AG09319 (cell line): ENCODE data around the gene GPR137B.
A peak's percentile ranks its signal among the peaks of the same experiment; 100 is the strongest.

Experiments used
- DNase-seq: peaks from one replicate; pipeline ENCODE4 v3.0.0-alpha.2; 2010; ENCODE audit warnings: low read depth; ENCODE audit errors: extremely low read depth
- TF ChIP-seq, protein P1 (sequence below): IDR thresholded peaks from 2 replicates; pipeline ENCODE4 v1.5.1; 2011; ENCODE audit warnings: low read depth, mild to moderate bottlenecking, inconsistent platforms, low read length, moderate library complexity

GPR137B gene

DNA sequence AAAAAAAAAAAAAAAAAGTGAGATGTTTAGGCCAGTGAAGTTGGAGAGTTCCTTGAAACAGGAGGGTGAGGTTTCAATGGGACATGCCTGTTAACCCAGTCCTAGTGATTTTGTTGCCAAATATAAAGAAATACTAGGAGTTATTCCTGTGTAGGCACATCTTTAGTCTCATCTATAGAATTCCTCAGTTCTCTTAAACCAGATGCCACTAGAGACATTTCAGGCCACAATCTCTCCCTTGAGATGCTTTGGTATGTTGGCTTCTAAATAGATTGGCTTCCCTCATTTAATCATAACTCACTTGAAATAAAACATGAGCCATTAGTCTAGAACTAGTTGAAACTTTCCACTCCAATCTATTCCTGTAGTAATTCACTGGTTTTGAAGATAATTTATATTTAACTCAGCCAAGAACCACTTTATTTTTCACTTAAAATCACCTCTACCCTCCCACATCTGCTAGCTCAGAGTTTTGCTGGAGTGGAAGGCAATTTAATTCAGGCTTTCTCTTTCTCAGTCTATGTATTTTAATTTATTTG lies 29.8 kb downstream of the GPR137B start:
- TF ChIP-seq, protein P1, sequence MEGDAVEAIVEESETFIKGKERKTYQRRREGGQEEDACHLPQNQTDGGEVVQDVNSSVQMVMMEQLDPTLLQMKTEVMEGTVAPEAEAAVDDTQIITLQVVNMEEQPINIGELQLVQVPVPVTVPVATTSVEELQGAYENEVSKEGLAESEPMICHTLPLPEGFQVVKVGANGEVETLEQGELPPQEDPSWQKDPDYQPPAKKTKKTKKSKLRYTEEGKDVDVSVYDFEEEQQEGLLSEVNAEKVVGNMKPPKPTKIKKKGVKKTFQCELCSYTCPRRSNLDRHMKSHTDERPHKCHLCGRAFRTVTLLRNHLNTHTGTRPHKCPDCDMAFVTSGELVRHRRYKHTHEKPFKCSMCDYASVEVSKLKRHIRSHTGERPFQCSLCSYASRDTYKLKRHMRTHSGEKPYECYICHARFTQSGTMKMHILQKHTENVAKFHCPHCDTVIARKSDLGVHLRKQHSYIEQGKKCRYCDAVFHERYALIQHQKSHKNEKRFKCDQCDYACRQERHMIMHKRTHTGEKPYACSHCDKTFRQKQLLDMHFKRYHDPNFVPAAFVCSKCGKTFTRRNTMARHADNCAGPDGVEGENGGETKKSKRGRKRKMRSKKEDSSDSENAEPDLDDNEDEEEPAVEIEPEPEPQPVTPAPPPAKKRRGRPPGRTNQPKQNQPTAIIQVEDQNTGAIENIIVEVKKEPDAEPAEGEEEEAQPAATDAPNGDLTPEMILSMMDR: no peak
- peak; percentile 5 for DNase-seq

DNA sequence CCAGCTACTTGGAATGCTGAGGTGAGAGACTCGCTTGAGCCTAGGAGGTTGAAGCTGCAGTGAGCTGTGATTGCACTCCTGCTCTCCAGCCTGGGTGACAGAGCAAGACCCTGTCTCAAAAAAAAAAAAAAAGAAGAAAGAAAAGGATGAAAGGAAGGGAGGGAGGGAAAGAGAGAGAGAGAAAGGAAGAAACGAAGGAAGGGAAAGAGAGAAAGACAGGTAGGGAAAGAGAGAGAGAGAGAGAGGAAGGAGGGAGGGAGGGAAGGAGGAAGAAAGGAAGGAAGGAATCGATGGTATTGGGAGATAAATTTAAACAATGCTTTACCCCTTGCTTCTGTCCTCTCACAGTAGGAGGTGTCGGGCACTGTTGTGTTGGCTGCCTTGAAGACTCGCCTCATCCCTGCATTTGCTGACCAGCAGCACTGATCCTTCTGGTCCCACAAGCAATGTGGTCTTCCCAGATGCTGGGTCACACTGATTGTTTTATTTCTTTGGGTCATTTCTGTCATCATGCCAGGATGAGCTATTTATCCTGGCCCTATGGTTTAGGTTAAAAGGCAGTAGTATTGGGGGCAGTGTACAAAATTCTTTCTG lies 30.9 kb downstream of the GPR137B start:
- no peak for DNase-seq
- TF ChIP-seq, protein P1: no peak

DNA sequence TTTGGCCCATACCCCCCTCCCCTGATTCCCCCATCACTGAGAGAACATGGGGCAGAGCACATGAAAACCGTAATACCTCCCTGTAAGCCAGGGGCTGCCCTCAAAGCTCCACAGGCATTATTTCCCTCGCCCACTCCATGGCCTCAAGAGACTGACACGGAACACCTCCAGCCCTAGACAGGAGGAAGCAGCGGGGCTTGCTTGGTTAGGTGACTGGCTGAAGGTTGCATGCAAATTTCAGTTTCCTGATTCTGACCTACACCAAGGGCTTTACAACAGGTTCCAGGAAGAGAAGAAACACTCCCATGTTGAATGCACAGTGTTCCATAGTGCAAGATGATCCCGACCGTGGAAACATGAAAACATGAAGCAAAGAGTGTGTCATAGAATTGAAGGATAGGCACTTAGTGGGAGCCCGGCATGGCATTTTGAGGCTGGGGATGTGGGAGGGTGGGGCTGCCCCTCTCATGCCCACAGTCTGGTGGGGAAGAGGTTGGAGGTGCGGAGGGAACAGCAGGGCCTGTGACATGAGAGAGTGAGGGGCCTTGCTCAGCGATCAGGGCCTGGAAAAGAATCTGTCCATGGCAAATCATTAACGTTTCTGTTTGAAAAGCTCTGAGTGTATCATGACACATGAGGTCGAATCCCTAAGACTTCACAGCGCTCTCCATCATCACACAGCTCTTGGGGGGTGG lies 33.5 kb downstream of the GPR137B start:
- no peak for DNase-seq
- TF ChIP-seq, protein P1: no peak

DNA sequence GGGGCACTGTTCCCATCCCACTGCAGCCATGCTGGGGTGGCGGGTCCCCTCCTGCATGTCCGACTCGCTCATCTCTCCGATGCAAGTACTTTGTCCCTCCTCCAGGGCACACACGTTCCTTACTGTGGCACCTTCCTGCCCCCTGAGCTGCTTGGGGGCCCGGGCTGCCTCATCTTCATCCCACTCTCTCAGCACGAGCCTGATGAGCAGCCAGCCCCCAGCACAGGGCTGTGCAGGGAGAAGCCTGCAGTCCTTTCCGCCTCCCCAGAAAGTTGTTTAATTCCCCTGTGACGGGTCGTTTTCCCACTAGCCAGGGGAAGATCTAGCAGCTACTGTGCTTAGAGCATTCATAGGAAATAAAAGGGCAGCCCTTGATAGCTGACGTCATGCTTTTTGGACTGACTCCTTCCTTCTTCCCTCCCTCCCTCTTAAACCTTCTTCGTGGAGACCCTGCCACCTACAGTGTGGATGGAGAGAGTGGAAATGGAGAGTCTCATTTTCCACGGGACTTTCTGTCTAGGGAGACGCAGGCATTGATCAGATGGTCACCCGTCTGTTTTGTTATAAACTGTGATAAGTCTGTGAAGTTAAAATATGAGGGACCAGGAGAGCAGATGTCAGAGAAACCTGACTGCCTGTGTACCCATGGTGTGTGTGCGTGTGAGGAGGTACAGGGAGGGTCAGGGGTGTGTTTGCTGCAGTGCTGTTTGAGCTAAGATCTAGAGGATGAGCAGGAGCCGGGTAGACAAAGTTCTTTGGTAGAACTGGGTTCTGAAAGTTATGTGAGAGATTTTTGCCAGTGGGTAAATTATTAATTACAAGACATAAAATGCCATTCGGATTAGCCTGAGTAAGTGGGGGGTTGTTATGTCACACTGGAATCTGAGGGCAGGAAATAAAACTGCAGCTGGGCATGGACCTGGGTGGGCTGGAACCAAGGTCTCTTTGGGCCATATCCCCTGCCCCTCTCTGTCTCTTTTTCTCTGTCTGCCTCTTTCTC lies 34.3 kb downstream of the GPR137B start:
- TF ChIP-seq, protein P1: no peak
- DNase-seq: no peak

DNA sequence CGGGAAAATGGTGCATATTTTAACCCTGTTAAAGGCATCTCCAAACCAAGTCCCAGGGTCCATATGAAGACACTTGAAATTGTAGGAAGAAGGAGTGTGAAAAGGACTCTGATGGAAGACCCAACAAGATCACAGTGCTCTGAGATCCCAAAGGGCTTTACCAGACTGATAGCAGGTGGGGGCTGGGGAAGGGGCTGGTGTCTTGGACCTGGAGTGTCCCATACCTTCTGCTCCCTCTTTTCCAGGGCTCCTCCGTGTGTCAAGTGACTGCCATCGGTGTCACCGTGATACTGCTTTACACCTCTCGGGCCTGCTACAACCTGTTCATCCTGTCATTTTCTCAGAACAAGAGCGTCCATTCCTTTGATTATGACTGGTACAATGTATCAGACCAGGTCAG lies 37.3 kb downstream of the GPR137B start:
- no peak for DNase-seq
- TF ChIP-seq, protein P1: no peak

DNA sequence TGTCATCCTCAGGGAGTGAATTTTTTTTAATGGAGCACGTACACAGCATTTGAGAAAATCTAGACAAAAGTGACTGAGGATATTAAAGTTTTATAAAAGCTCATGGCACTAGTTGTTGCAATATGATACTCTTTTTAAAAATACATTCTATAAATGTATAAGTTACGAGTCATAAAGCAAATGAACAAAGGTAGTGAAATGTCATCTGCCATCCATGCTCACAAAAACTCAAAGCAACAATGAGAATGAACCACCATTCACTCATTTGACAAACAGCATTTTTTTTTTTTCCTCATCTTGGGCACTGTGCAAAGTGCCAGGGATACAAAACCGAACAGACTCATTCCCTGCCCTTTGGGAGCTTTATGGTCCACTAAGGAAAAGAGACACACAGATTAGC lies 38.7 kb downstream of the GPR137B start:
- TF ChIP-seq, protein P1: no peak
- no peak for DNase-seq
